GM12878 (cell line): Measurements from ENCODE around the gene KANSL2. TPM values are rescaled to one million over a fixed set of nuclear protein-coding genes. Genes with fewer than 3 reads are reported as not detected.

Experiments used
- ATAC-seq: fragments of 200-7000 bp; cut with Tn5 transposase; 3 replicates; pipeline ENCODE4 v1.9.1; 2020; ENCODE audit warnings: mild to moderate bottlenecking, moderate library complexity
- BruUV-seq: library from RNA; stranded (reverse); fragments of 400-500 nt; replicated peaks from 2 replicates; lab custom pipeline; 2021; lab: Mats Ljungman, UMichigan
- CTCF ChIA-PET: fragments of 300-600 bp; sonication (Branson Sonifier 250); formaldehyde crosslinking; extraction: SDS; loops from one replicate; lab custom pipeline; 2021; ENCODE audit warnings: inconsistent platforms; lab: Yijun Ruan, JAX
- POLR2A ChIA-PET: fragments of 350-600 bp; formaldehyde crosslinking; extraction: SDS; loops from one replicate; lab custom pipeline; 2021; ENCODE audit warnings: inconsistent platforms; lab: Charles Lee
- RAD21 ChIA-PET: fragments of 300-600 bp; sonication (Branson Sonifier 250); formaldehyde crosslinking; loops from one replicate; lab custom pipeline; 2023; ENCODE audit warnings: antibody characterized with exemption; ENCODE audit not compliant: unreplicated experiment; lab: Charles Lee
- SMC1A ChIA-PET: fragments of 300-600 bp; sonication (Branson Sonifier 250); formaldehyde crosslinking; loops from one replicate; lab custom pipeline; 2023; ENCODE audit not compliant: unreplicated experiment, uncharacterized antibody; lab: Charles Lee
- DNase-seq: peaks from one replicate; pipeline ENCODE4 v3.0.0-alpha.2; 2011; ENCODE audit warnings: low read depth, low spot score
- FAIRE-seq: peaks from 3 replicates; lab custom pipeline; 2011; peaks lifted over from hg19 to GRCh38; lab: Jason Lieb, UNC
- H2AFZ ChIP-seq: 2 replicates; pipeline ENCODE4 v1.6.0; 2011; ENCODE audit warnings: low read depth, low read length, control low read depth; ENCODE audit not compliant: control insufficient read depth
- H3K27ac ChIP-seq: 2 replicates; pipeline ENCODE4 v1.5.1; 2011; ENCODE audit warnings: control low read depth; ENCODE audit not compliant: control insufficient read depth, insufficient read depth
- H3K27me3 ChIP-seq, 2 experiments: replicated peaks in 1 of 2; 2 replicates each; pipeline versions ENCODE4 v1.6.0 to v1.6.1; 2011; ENCODE audit warnings: low read length in 1 of 2; ENCODE audit not compliant: control insufficient read depth in 2 of 2, insufficient read depth in 2 of 2
- H3K36me3 ChIP-seq, 2 experiments: 2 replicates each; pipeline ENCODE4 v1.5.1; 2011; ENCODE audit warnings: low read length in 1 of 2; ENCODE audit not compliant: control insufficient read depth in 2 of 2, insufficient read depth in 2 of 2
- H3K4me1 ChIP-seq: 2 replicates; pipeline ENCODE4 v1.6.1; 2011; ENCODE audit warnings: mild to moderate bottlenecking, low read length, moderate library complexity, mixed read lengths; ENCODE audit not compliant: control insufficient read depth, insufficient read depth
- H3K4me2 ChIP-seq: 2 replicates; pipeline ENCODE4 v1.6.0; 2011; ENCODE audit warnings: control low read depth; ENCODE audit not compliant: control insufficient read depth, insufficient read depth
- H3K4me3 ChIP-seq: fragments of 200-600 bp; sonication (generic); 2 replicates; pipeline ENCODE4 v1.5.1; 2016
- H3K79me2 ChIP-seq: 2 replicates; pipeline ENCODE4 v1.6.0; 2011; ENCODE audit warnings: low read length; ENCODE audit not compliant: control insufficient read depth, insufficient read depth
- H3K9ac ChIP-seq: 2 replicates; pipeline ENCODE4 v1.8.0; 2011; ENCODE audit warnings: low read length, control low read depth, mixed read lengths; ENCODE audit not compliant: control insufficient read depth, insufficient read depth
- H3K9me3 ChIP-seq: replicated peaks from 3 replicates; pipeline ENCODE4 v1.5.1; 2011; ENCODE audit warnings: mild to moderate bottlenecking, low read length; ENCODE audit not compliant: control insufficient read depth, insufficient read depth
- H4K20me1 ChIP-seq: 2 replicates; pipeline ENCODE4 v1.6.0; 2011; ENCODE audit not compliant: control insufficient read depth, insufficient read depth
- BCLAF1 ChIP-seq: fragments of 450-650 bp; IDR thresholded peaks from 2 replicates; pipeline ENCODE4 v1.6.1; 2017; ENCODE audit warnings: antibody characterized with exemption, mild to moderate bottlenecking, moderate library complexity
- CBFB ChIP-seq: IDR thresholded peaks from 2 replicates; pipeline ENCODE4 v1.6.1; 2016; ENCODE audit warnings: antibody characterized with exemption, low read depth
- CHD1 ChIP-seq: IDR thresholded peaks from 2 replicates; pipeline ENCODE4 v1.6.1; 2012; ENCODE audit warnings: low read depth, low read length, improper control_type of control experiment
- FOXK2 ChIP-seq: fragments of 450-650 bp; IDR thresholded peaks from 2 replicates; pipeline ENCODE4 v1.6.1; 2017; ENCODE audit warnings: mild to moderate bottlenecking, moderate library complexity
- HDGF ChIP-seq: fragments of 450-650 bp; IDR thresholded peaks from 2 replicates; pipeline ENCODE4 v1.6.1; 2016; ENCODE audit warnings: antibody characterized with exemption
- YBX1 ChIP-seq: fragments of 450-650 bp; IDR thresholded peaks from 2 replicates; pipeline ENCODE4 v1.6.1; 2016; ENCODE audit warnings: antibody characterized with exemption
- YY1 ChIP-seq: IDR thresholded peaks from 2 replicates; pipeline ENCODE4 v1.6.1; 2011; ENCODE audit warnings: low read depth, mild to moderate bottlenecking, low read length
- ZNF217 ChIP-seq: fragments of 450-650 bp; IDR thresholded peaks from 2 replicates; pipeline ENCODE4 v1.6.1; 2017; ENCODE audit warnings: antibody characterized with exemption, mild to moderate bottlenecking
- ZNF384 ChIP-seq: IDR thresholded peaks from 2 replicates; pipeline ENCODE4 v1.6.1; 2012; ENCODE audit warnings: low read depth, mild to moderate bottlenecking, low read length, improper control_type of control experiment, borderline replicate concordance
- ZNF622 ChIP-seq: fragments of 450-650 bp; IDR thresholded peaks from 2 replicates; pipeline ENCODE4 v1.6.1; 2017; ENCODE audit warnings: mild to moderate bottlenecking, inconsistent platforms
- WGBS: methylation state at CpG from one replicate; pipeline ENCODE4 v1.1.6; 2016; ENCODE audit warnings: low lambda C conversion rate; ENCODE audit not compliant: insufficient replicate concordance, insufficient coverage; ENCODE audit errors: missing lambda C conversion rate; 5-methylcytosine and 5-hydroxymethylcytosine counted together
- in situ Hi-C: fragments of 300-500 bp; cut with MboI; formaldehyde crosslinking; loops from 9 replicates; pipeline ENCODE4 v1.14.3; 2018; ENCODE audit warnings: mixed read lengths
- intact Hi-C: fragments of 100-400 bp; cut with micrococcal nuclease; formaldehyde crosslinking; loops from one replicate; pipeline ENCODE4 v1.14.2; 2022; ENCODE audit not compliant: unreplicated experiment
- polyA plus RNA-seq, 11 experiments: library from polyadenylated mRNA; depleted of rRNA in 4 of 11; unstranded in 6 of 11; stranded (reverse) in 5 of 11; fragments of >200 nt; fragmentation: Nextera tagmentation in 4 of 11; fragmentation: Illumina TruSeq in 1 of 11; extraction: Ambion mirVana in 4 of 11; extraction: Trizol in 1 of 11; gene quantifications; 1 replicate in 1 of 11; 2 replicates in 10 of 11; pipeline versions ENCODE4 v1.2.1 to v1.2.3, GENCODE V29; 2011 to 2016; ENCODE audit warnings: inconsistent platforms in 2 of 11, missing spikeins in 2 of 11, low read depth in 1 of 11
- total RNA-seq, 4 experiments: library from RNA; depleted of rRNA in 3 of 4; stranded (reverse); fragments of >200 nt in 3 of 4; fragmentation: Illumina TruSeq in 1 of 4; extraction: Trizol in 1 of 4; gene quantifications; 2 replicates each; pipeline versions ENCODE4 v1.2.1 to v1.2.3, GENCODE V29; 2013 to 2021
- TF ChIP-seq, protein P1 (sequence below): IDR thresholded peaks from 2 replicates; pipeline ENCODE4 v1.6.1; 2012; ENCODE audit warnings: mild to moderate bottlenecking, low read depth, low read length
- TF ChIP-seq, protein P2 (sequence below): IDR thresholded peaks from 2 replicates; pipeline ENCODE4 v1.6.1; 2011; ENCODE audit warnings: low read depth, low read length, improper control_type of control experiment, borderline replicate concordance

The KANSL2 gene
- total and polyA plus RNA-seq, 10 of the 15 experiments (the other 5 are each of a cell fraction or from before 2014, with no cell fraction given): 28.1 to 54.8 (median 40.9) TPM

GRCh38 chr12:48693572-48693971 is 11.5 kb upstream of the KANSL2 start:
- intact Hi-C loops: no loop called here
- POLR2A ChIA-PET: interaction anchor here (1.3 kb wide), 1 partner anchor 11 kb away, joined by 3 read pairs; no protein-coding TSS in a partner anchor
- no peak overlapping the region for H3K27ac ChIP-seq
- TF ChIP-seq, protein P1, sequence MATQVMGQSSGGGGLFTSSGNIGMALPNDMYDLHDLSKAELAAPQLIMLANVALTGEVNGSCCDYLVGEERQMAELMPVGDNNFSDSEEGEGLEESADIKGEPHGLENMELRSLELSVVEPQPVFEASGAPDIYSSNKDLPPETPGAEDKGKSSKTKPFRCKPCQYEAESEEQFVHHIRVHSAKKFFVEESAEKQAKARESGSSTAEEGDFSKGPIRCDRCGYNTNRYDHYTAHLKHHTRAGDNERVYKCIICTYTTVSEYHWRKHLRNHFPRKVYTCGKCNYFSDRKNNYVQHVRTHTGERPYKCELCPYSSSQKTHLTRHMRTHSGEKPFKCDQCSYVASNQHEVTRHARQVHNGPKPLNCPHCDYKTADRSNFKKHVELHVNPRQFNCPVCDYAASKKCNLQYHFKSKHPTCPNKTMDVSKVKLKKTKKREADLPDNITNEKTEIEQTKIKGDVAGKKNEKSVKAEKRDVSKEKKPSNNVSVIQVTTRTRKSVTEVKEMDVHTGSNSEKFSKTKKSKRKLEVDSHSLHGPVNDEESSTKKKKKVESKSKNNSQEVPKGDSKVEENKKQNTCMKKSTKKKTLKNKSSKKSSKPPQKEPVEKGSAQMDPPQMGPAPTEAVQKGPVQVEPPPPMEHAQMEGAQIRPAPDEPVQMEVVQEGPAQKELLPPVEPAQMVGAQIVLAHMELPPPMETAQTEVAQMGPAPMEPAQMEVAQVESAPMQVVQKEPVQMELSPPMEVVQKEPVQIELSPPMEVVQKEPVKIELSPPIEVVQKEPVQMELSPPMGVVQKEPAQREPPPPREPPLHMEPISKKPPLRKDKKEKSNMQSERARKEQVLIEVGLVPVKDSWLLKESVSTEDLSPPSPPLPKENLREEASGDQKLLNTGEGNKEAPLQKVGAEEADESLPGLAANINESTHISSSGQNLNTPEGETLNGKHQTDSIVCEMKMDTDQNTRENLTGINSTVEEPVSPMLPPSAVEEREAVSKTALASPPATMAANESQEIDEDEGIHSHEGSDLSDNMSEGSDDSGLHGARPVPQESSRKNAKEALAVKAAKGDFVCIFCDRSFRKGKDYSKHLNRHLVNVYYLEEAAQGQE: no peak
- TF ChIP-seq CHD1 (no peak), FOXK2 (no peak), CBFB (no peak), HDGF (no peak), YBX1 (no peak), ZNF217 (no peak), ZNF384 (no peak), ZNF622 (no peak), YY1 (no peak), BCLAF1 (no peak)
- TF ChIP-seq, protein P2, sequence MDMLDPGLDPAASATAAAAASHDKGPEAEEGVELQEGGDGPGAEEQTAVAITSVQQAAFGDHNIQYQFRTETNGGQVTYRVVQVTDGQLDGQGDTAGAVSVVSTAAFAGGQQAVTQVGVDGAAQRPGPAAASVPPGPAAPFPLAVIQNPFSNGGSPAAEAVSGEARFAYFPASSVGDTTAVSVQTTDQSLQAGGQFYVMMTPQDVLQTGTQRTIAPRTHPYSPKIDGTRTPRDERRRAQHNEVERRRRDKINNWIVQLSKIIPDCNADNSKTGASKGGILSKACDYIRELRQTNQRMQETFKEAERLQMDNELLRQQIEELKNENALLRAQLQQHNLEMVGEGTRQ: no peak
- TF ChIP-seq, all 136 proteins: peak for 0
- no peaks in the 10 kb centered on the region for H3K79me2 ChIP-seq
- no peak overlapping the region for H3K4me3 ChIP-seq
- SMC1A ChIA-PET: interaction anchor here (1.0 kb wide), 1 partner anchor 10 kb away, joined by 3 read pairs; no protein-coding TSS in a partner anchor
- H3K4me1 ChIP-seq: no peaks in the 10 kb centered on the region
- DNase-seq: no peak
- FAIRE-seq: no peak
- RAD21 ChIA-PET: no interaction called here
- no peak overlapping the region for H3K4me2 ChIP-seq
- H3K9me3 ChIP-seq: no peaks in the 10 kb centered on the region
- ATAC-seq: no peak
- WGBS: 91% methylated on average over 6 of the region's 6 CpGs
- no peak overlapping the region for H2AFZ ChIP-seq
- peaks cover 9 to 36% of the 10 kb centered on the region in 2 experiments for H3K36me3 ChIP-seq
- H4K20me1 ChIP-seq: no peaks in the 10 kb centered on the region
- CTCF ChIA-PET: no interaction called here
- in situ Hi-C loops: no loop called here
- no TSS peak for BruUV-seq
- no peak overlapping the region for H3K9ac ChIP-seq
- no peaks in the 10 kb centered on the region for H3K27me3 ChIP-seq
